GM18502 (cell line): ENCODE measurements around the gene TCEAL1.
"Not testable (repeated sequence)": the region's sequence is repeated elsewhere in the genome, so short reads cannot be mapped to it uniquely, and the experiment has no call there.

ENCODE experiments used
- ATAC-seq: cut with Tn5 transposase; IDR thresholded peaks from one replicate; pipeline ENCODE4 v1.9.1; 2021; ENCODE audit warnings: mild to moderate bottlenecking; ENCODE audit not compliant: unreplicated experiment, poor library complexity

The TCEAL1 gene

GRCh38 chrX:103631145-103631544 lies 2.4 kb downstream of the TCEAL1 start:
- ATAC-seq: no peak

- ATAC-seq: no peak
Measured at GRCh38 chrX:103635436-103635835, 6.7 kb downstream of the TCEAL1 start.

- ATAC-seq: no peak
Measured at GRCh38 chrX:103637604-103638338, 9.0 kb downstream of the TCEAL1 start.

GRCh38 chrX:103638479-103639346 lies 9.9 kb downstream of the TCEAL1 start:
- ATAC-seq: not testable (repeated sequence)

GRCh38 chrX:103640401-103641155 lies 11.8 kb downstream of the TCEAL1 start:
- ATAC-seq: no peak

- ATAC-seq: no peak
Measured at GRCh38 chrX:103644125-103644524, 15.3 kb downstream of the TCEAL1 start.

- no peak for ATAC-seq
Measured at GRCh38 chrX:103647630-103648029, 18.9 kb downstream of the TCEAL1 start.

- ATAC-seq: no peak
Measured at GRCh38 chrX:103651151-103651773, 22.5 kb downstream of the TCEAL1 start.

GRCh38 chrX:103655230-103656000 lies 26.6 kb downstream of the TCEAL1 start:
- ATAC-seq: not testable (repeated sequence)

GRCh38 chrX:103656617-103657016 lies 27.8 kb downstream of the TCEAL1 start:
- no peak for ATAC-seq

- not testable (repeated sequence) for ATAC-seq
Measured at GRCh38 chrX:103657066-103657465, 28.3 kb downstream of the TCEAL1 start.

- no peak for ATAC-seq
Measured at GRCh38 chrX:103658681-103659433, 30.1 kb downstream of the TCEAL1 start.

- not testable (repeated sequence) for ATAC-seq
Measured at GRCh38 chrX:103659460-103659859, 30.7 kb downstream of the TCEAL1 start.

GRCh38 chrX:103663981-103664762 lies 35.4 kb downstream of the TCEAL1 start:
- ATAC-seq: no peak

- ATAC-seq: no peak
Measured at GRCh38 chrX:103666202-103667107, 37.7 kb downstream of the TCEAL1 start.

- ATAC-seq: no peak
Measured at GRCh38 chrX:103669745-103670144, 41.0 kb downstream of the TCEAL1 start.
